Heart left ventricle (tissue), 16 donors: ENCODE data around the gene FUZ. TPM values are rescaled to one million over a fixed set of nuclear protein-coding genes. Genes with fewer than 3 reads are reported as not detected.

Experiments
- ATAC-seq, 4 donors: fragments of 200-7000 bp; cut with Tn5 transposase; one replicate each; pipeline ENCODE4 v1.9.1; 2020 to 2022; ENCODE audit warnings: moderate library complexity in 4 of 4, mild to moderate bottlenecking in 3 of 4, moderate number of reproducible peaks in 1 of 4
- DNase-seq, 5 donors: peaks; one replicate each; pipeline ENCODE4 v3.0.0-alpha.2; 2020
- H3K27ac ChIP-seq, 12 donors: fragments of 200-600 bp; sonication (generic) in 4 of 12; one replicate each; pipeline versions ENCODE4 v1.5.0 to v1.8.0; 2016 to 2022; ENCODE audit warnings: mild to moderate bottlenecking in 2 of 12
- H3K27me3 ChIP-seq, 9 donors: fragments of 200-600 bp; sonication (generic) in 2 of 9; one replicate each; pipeline versions ENCODE4 v1.5.1 to v1.8.0; 2016 to 2022; ENCODE audit warnings: mild to moderate bottlenecking in 3 of 9
- H3K36me3 ChIP-seq, 9 donors: fragments of 200-600 bp; sonication (generic) in 2 of 9; one replicate each; pipeline versions ENCODE4 v1.5.0 to v1.8.0; 2018 to 2022; ENCODE audit warnings: mild to moderate bottlenecking in 2 of 9
- H3K4me1 ChIP-seq, 12 donors: fragments of 200-600 bp; sonication (generic) in 4 of 12; one replicate each; pipeline versions ENCODE4 v1.5.0 to v1.8.0; 2016 to 2022; ENCODE audit warnings: mild to moderate bottlenecking in 3 of 12
- H3K4me3 ChIP-seq, 12 donors: fragments of 200-600 bp; sonication (generic) in 4 of 12; one replicate each; pipeline versions ENCODE4 v1.5.0 to v1.8.0; 2017 to 2022; ENCODE audit warnings: mild to moderate bottlenecking in 9 of 12, moderate library complexity in 4 of 12
- H3K9me3 ChIP-seq, 12 donors: fragments of 200-600 bp; sonication (generic) in 4 of 12; one replicate each; pipeline versions ENCODE4 v1.5.0 to v1.8.0; 2016 to 2022; ENCODE audit warnings: mild to moderate bottlenecking in 1 of 12
- POLR2A ChIP-seq, 2 donors: fragments of 450-650 bp; IDR thresholded peaks; one replicate each; pipeline ENCODE4 v1.6.1; 2017; ENCODE audit warnings: antibody characterized with exemption in 2 of 2, mild to moderate bottlenecking in 2 of 2, moderate library complexity in 2 of 2
- WGBS, 4 donors: extraction: QIAGEN DNeasy Blood & Tissue Kit in 2 of 4; methylation state at CpG; one replicate each; pipeline versions ENCODE4 v1.1.5 to v1.1.7; 2013 to 2018; 5-methylcytosine and 5-hydroxymethylcytosine counted together
- intact Hi-C, 10 donors: fragments of 100-400 bp; cut with DNase I; formaldehyde crosslinking; loops; one replicate each; pipeline versions ENCODE4 v1.11.1 to v1.14.2; 2022
- polyA plus RNA-seq, 2 donors: library from polyadenylated mRNA; stranded (reverse); fragments of 200-250 nt; gene quantifications; one replicate each; pipeline ENCODE4 v1.2.3, GENCODE V29; 2013
- total RNA-seq, 9 donors: library from RNA; depleted of rRNA in 2 of 9; stranded (reverse); fragments of >200 nt in 2 of 9; fragmentation: NEBNext Ultra II Directional in 3 of 9; extraction: Animal tissue kit (Norgen Biotek cat#: 25700) in 3 of 9; gene quantifications; one replicate each; pipeline versions ENCODE4 v1.1.0 to v1.2.4, GENCODE V29; 2016 to 2023
- TF ChIP-seq, protein P1 (sequence below), 12 donors: fragments of 200-600 bp; sonication (generic) in 4 of 12; IDR thresholded peaks; one replicate each; pipeline versions ENCODE4 v1.5.0 to v1.8.0; 2018 to 2022; ENCODE audit warnings: antibody characterized with exemption in 12 of 12, mild to moderate bottlenecking in 5 of 12
- donor health status: ischemic (EF 13 %, LVEDD 7.1; RV severe dilation, severe dysfunction).
- donor health status: healthy with polysubstance abuse.
- donor health status: DM: no; HTN: yes; CAD: no.
- donor health status: DM: no; HTN: no; CAD: no.
- donor health status: ischemic (EF 25% LVEDD 6.9; RV normal size, moderate dysfunction).
- donor health status: ischemic (EF 25% LVEDD 5.7; RV mildly dilated, moderate dysfunction).
- donor health status: healthy.
- donor health status: DM: yes; HTN: yes; CAD: no.
- donor health status: ischemic (EF 35%, LVEDD 5.7; RV mildly dilated, moderate dysfunction).
- donor health status: nonischemic (EF 11% LVEDD 7.7; RV severe dilation, severe dysfunction).
- donor health status: DM: yes; HTN: yes; CAD: no.
- donor health status: PGD.
- donor health status: ischemic (EF 29% LVEDD 5.4; RV normal size, mild dysfunction).
- donor health status: nonischemic (EF 23%, LVEDD 6.1; RV moderate dilation, normal function).

FUZ gene
- total and polyA plus RNA-seq, 11 donors: 12.7 to 29.1 (median 16.2) TPM

- no peak overlapping the region for H3K27ac ChIP-seq
- no peaks in the 10 kb centered on the region for H3K27me3 ChIP-seq
- ATAC-seq (no peak), DNase-seq (no peak)
- peaks cover 0 to 34% (median 6%) of the 10 kb centered on the region in 9 donors for H3K36me3 ChIP-seq
- TF ChIP-seq POLR2A (IDR thresholded peaks at IDR 0.05): no peak
- TF ChIP-seq, protein P1, sequence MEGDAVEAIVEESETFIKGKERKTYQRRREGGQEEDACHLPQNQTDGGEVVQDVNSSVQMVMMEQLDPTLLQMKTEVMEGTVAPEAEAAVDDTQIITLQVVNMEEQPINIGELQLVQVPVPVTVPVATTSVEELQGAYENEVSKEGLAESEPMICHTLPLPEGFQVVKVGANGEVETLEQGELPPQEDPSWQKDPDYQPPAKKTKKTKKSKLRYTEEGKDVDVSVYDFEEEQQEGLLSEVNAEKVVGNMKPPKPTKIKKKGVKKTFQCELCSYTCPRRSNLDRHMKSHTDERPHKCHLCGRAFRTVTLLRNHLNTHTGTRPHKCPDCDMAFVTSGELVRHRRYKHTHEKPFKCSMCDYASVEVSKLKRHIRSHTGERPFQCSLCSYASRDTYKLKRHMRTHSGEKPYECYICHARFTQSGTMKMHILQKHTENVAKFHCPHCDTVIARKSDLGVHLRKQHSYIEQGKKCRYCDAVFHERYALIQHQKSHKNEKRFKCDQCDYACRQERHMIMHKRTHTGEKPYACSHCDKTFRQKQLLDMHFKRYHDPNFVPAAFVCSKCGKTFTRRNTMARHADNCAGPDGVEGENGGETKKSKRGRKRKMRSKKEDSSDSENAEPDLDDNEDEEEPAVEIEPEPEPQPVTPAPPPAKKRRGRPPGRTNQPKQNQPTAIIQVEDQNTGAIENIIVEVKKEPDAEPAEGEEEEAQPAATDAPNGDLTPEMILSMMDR (IDR thresholded peaks at IDR 0.05): no peak
- no peak overlapping the region for H3K4me3 ChIP-seq
- H3K4me1 ChIP-seq: peaks cover 0 to 24% (median 15%) of the 10 kb centered on the region in 12 donors
- intact Hi-C loops: loop anchor here in 1 of 10 donors (5.0 kb wide), 1 partner anchor 34 kb away; no protein-coding TSS in a partner anchor
- no peaks in the 10 kb centered on the region for H3K9me3 ChIP-seq
- 79 to 88% (median 85%) methylated on average over 10 of the region's 10 CpGs for WGBS, 4 donors
Measured at GRCh38 chr19:49772850-49773432, 40.2 kb downstream of the FUZ start.

- intact Hi-C loops: loop anchor here in 1 of 10 donors (5.0 kb wide), 1 partner anchor 36 kb away; no protein-coding TSS in a partner anchor
- ATAC-seq (no peak), DNase-seq (no peak)
- no peak overlapping the region for H3K4me3 ChIP-seq
- no peak overlapping the region for H3K27ac ChIP-seq
- H3K9me3 ChIP-seq: no peaks in the 10 kb centered on the region
- no peaks in the 10 kb centered on the region for H3K27me3 ChIP-seq
- H3K4me1 ChIP-seq: peaks cover 0 to 30% (median 20%) of the 10 kb centered on the region in 12 donors
- TF ChIP-seq, protein P1 (IDR thresholded peaks at IDR 0.05): no peak
- TF ChIP-seq POLR2A (IDR thresholded peaks at IDR 0.05): no peak
- 86 to 92% (median 88%) methylated on average over 13 of the region's 13 CpGs for WGBS, 4 donors
- peaks cover 0 to 34% (median 6%) of the 10 kb centered on the region in 9 donors for H3K36me3 ChIP-seq
Measured at GRCh38 chr19:49771674-49772139, 41.4 kb downstream of the FUZ start.

DNA sequence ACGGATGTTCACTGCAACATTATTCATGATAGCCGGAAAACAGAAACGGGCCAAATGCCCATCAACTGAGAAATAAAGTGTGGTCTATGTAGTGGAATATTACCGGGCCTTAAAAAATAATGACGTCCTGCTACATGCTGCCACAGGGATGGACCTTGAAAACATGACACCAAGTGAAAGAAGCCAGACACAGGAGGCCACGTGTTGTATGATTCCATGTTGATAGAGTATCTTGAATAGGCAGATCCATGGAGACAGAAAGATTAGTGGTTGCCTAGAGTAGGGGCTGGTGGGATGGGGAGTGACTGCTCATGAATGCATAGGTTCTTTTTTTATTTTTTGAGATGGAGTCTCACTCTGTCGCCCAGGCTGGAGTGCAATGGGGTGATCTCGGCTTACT lies 42.6 kb downstream of the FUZ start:
- H3K36me3 ChIP-seq: peaks cover 0 to 25% (median 6%) of the 10 kb centered on the region in 9 donors
- no peak for ATAC-seq
- H3K4me3 ChIP-seq: no peak overlapping the region
- TF ChIP-seq, protein P1 (IDR thresholded peaks at IDR 0.05): no peak
- TF ChIP-seq POLR2A (IDR thresholded peaks at IDR 0.05): no peak
- H3K27me3 ChIP-seq: no peaks in the 10 kb centered on the region
- H3K9me3 ChIP-seq: no peaks in the 10 kb centered on the region
- no peak overlapping the region for H3K27ac ChIP-seq
- 79 to 85% (median 82%) methylated on average over 6 to 8 of the region's 8 CpGs for WGBS, 4 donors
- peaks cover 0 to 36% (median 25%) of the 10 kb centered on the region in 12 donors for H3K4me1 ChIP-seq
- DNase-seq: no peak
- intact Hi-C loops: loop anchor here in 1 of 10 donors (5.0 kb wide), 1 partner anchor 37 kb away; no protein-coding TSS in a partner anchor

DNA sequence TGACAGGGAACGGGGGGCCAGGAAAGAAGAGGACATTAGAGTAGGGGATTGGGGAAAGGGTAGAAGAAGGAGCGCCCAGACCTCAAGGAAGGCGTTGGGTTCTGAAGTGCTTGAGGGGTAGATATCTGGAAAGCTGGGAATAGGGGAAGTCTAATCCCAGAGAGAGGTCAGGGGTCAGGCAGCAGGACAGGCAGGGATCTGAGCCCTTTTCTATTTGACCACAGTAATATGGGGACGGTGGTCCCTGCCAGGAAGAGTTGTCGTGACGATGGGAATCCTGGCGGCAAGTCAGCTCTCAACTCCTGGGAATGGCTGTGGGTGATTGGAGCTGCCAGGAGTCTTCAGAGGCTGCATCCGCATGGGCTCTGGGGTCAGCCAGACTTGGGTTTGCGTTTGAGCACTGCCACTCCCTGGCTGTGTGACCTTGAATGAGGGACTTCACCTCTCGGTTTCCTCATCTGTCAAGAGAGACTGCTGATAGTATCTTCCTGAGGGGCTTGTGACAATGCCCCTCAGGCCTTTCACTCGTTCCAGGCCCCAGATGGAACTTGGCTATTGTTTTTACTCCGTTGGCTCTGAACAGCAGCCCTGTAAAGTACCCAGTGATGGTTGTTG lies 45.0 kb downstream of the FUZ start:
- H3K27me3 ChIP-seq: no peaks in the 10 kb centered on the region
- peak overlapping the region; percentile 54 to 97 (median 87) for H3K4me3 ChIP-seq
- DNase-seq (no peak), ATAC-seq (no peak)
- intact Hi-C loops: loop anchor here in 7 of 10 donors (2.0 to 5.0 kb wide), 11 partner anchors 34 to 109 kb away; partner anchors contain the start of genes AKT1S1 (in 3 of the 7), TBC1D17 (in 3 of the 7), FUZ (in 2 of the 7) and PNKP (in 2 of the 7)
- no peak for TF ChIP-seq POLR2A (IDR thresholded peaks at IDR 0.05)
- TF ChIP-seq, protein P1 (IDR thresholded peaks at IDR 0.05): no peak
- H3K27ac ChIP-seq: peak overlapping the region in 8 of 12 donors; percentile 0 to 93 (median 87)
- H3K36me3 ChIP-seq: peaks cover 0 to 17% (median 6%) of the 10 kb centered on the region in 9 donors
- no peaks in the 10 kb centered on the region for H3K9me3 ChIP-seq
- peaks cover 0 to 36% (median 27%) of the 10 kb centered on the region in 12 donors for H3K4me1 ChIP-seq
- WGBS, 4 donors: 37 to 47% (median 46%) methylated on average over 12 of the region's 12 CpGs
